HepG2 (cell line): Measurements from ENCODE around the gene ACAN. TPM values are rescaled to one million over a fixed set of nuclear protein-coding genes. Genes with fewer than 3 reads are reported as not detected.

ENCODE experiments used
- ATAC-seq: fragments of 200-7000 bp; cut with Tn5 transposase; 3 replicates; pipeline ENCODE4 v1.9.1; 2020; ENCODE audit warnings: mild to moderate bottlenecking, moderate library complexity
- BruUV-seq: library from RNA; stranded (reverse); fragments of 400-500 nt; replicated peaks from 2 replicates; lab custom pipeline; 2021; lab: Mats Ljungman, UMichigan
- CTCF ChIA-PET: fragments of 300-600 bp; formaldehyde crosslinking; extraction: SDS; loops from one replicate; lab custom pipeline; 2021; ENCODE audit warnings: low total read pairs, inconsistent platforms, low intra/inter-chr PET ratio; lab: Yijun Ruan, JAX
- POLR2A ChIA-PET: fragments of 350-600 bp; sonication (Branson Sonifier 250); formaldehyde crosslinking; loops from one replicate; lab custom pipeline; 2020; ENCODE audit warnings: antibody characterized with exemption, inconsistent platforms; lab: Yijun Ruan, JAX
- DNase-seq: peaks from one replicate; pipeline ENCODE4 v3.0.0-alpha.2; 2015; ENCODE audit warnings: low spot score
- FAIRE-seq: peaks from 3 replicates; lab custom pipeline; 2011; peaks lifted over from hg19 to GRCh38; lab: Jason Lieb, UNC
- H2AFZ ChIP-seq: one replicate; pipeline ENCODE4 v1.6.1; 2011; ENCODE audit warnings: low read length, inconsistent platforms
- H3K27ac ChIP-seq: fragments of 300-600 bp; 3 replicates; pipeline ENCODE4 v1.8.0; 2011; ENCODE audit warnings: mixed run types, mild to moderate bottlenecking, mixed read lengths, low read length, inconsistent platforms; ENCODE audit not compliant: insufficient read depth; ENCODE audit errors: extremely low read length
- H3K27me3 ChIP-seq, 2 experiments: fragments of 200-600 bp in 1 of 2; 2 replicates in 1 of 2; 3 replicates in 1 of 2; pipeline versions ENCODE4 v1.6.0 to v1.8.0; 2011; ENCODE audit warnings: low read length in 2 of 2, mild to moderate bottlenecking in 2 of 2, moderate library complexity in 2 of 2, inconsistent platforms in 1 of 2; ENCODE audit not compliant: insufficient read depth in 2 of 2, control insufficient read depth in 1 of 2
- H3K36me3 ChIP-seq, 2 experiments: fragments of 200-600 bp in 1 of 2; replicated peaks in 1 of 2; 2 replicates in 1 of 2; 3 replicates in 1 of 2; pipeline versions ENCODE4 v1.5.1 to v1.8.0; 2011; ENCODE audit warnings: low read length in 2 of 2, inconsistent platforms in 1 of 2; ENCODE audit not compliant: insufficient read depth in 2 of 2, control insufficient read depth in 1 of 2
- H3K4me1 ChIP-seq: 2 replicates; pipeline ENCODE4 v1.5.1; 2012; ENCODE audit warnings: low read length, inconsistent platforms; ENCODE audit not compliant: insufficient read depth
- H3K4me2 ChIP-seq: 2 replicates; pipeline ENCODE4 v1.6.0; 2011; ENCODE audit warnings: low read depth, low read length, inconsistent platforms
- H3K4me3 ChIP-seq, 3 experiments: fragments of 200-600 bp in 1 of 3; sonication (generic), shearing (Covaris generic) in 1 of 3; replicated peaks in 1 of 3; 2 replicates each; pipeline ENCODE4 v1.5.1; 2011 to 2016; ENCODE audit warnings: low read length in 3 of 3, inconsistent platforms in 2 of 3, low read depth in 2 of 3, mild to moderate bottlenecking in 2 of 3, control low read depth in 1 of 3, mixed read lengths in 1 of 3; ENCODE audit not compliant: insufficient read depth in 1 of 3
- H3K79me2 ChIP-seq: one replicate; pipeline ENCODE4 v1.6.1; 2011; ENCODE audit warnings: low read length, inconsistent platforms; ENCODE audit not compliant: insufficient read depth
- H3K9ac ChIP-seq: 2 replicates; pipeline ENCODE4 v1.6.0; 2011; ENCODE audit warnings: mild to moderate bottlenecking, low read depth, low read length, inconsistent platforms; ENCODE audit not compliant: insufficient read depth
- H3K9me3 ChIP-seq: 2 replicates; pipeline ENCODE4 v1.5.1; 2012; ENCODE audit warnings: mild to moderate bottlenecking, low read length
- H4K20me1 ChIP-seq: 2 replicates; pipeline ENCODE4 v1.6.0; 2011; ENCODE audit warnings: inconsistent platforms, mild to moderate bottlenecking, low read length, moderate library complexity; ENCODE audit not compliant: insufficient read depth
- CENPX ChIP-seq: sonication (generic); formaldehyde crosslinking; IDR thresholded peaks from 2 replicates; pipeline ENCODE4 v1.9.0; 2021; ENCODE audit warnings: mild to moderate bottlenecking, missing genetic modification reagents, moderate library complexity
- HCFC1 ChIP-seq: fragments of 150-350 bp; IDR thresholded peaks from 2 replicates; pipeline ENCODE4 v1.6.1; 2014; ENCODE audit warnings: low read depth, low read length
- PTBP1 ChIP-seq: fragments of 200-400 bp; formaldehyde crosslinking; IDR thresholded peaks from 2 replicates; pipeline ENCODE4 v1.6.1; 2018; ENCODE audit warnings: low read length, low read depth; ENCODE audit not compliant: poor library complexity, severe bottlenecking
- SMAD3 ChIP-seq: sonication (generic); formaldehyde crosslinking; IDR thresholded peaks from 2 replicates; pipeline ENCODE4 v1.4.0; 2020; ENCODE audit warnings: missing genetic modification reagents
- TCF7L2 ChIP-seq: IDR thresholded peaks from 2 replicates; pipeline ENCODE4 v1.6.1; 2011; ENCODE audit warnings: mild to moderate bottlenecking, low read depth, low read length, moderate library complexity
- ZMYM2 ChIP-seq: sonication (generic); formaldehyde crosslinking; IDR thresholded peaks from 2 replicates; pipeline ENCODE4 v1.8.0; 2022; ENCODE audit warnings: mild to moderate bottlenecking, missing genetic modification reagents
- ZNF367 ChIP-seq: sonication (generic); formaldehyde crosslinking; IDR thresholded peaks from 2 replicates; pipeline ENCODE4 v1.4.0; 2020; ENCODE audit warnings: missing genetic modification reagents, borderline replicate concordance
- ZNF629 ChIP-seq: sonication (generic); formaldehyde crosslinking; conservative IDR thresholded peaks from 2 replicates; pipeline ENCODE4 v1.5.0; 2020; ENCODE audit warnings: missing genetic modification reagents
- ZNF639 ChIP-seq: conservative IDR thresholded peaks from 2 replicates; pipeline ENCODE4 v1.6.1; 2018; ENCODE audit warnings: missing genetic modification reagents
- ZSCAN5A ChIP-seq: sonication (generic); formaldehyde crosslinking; IDR thresholded peaks from 2 replicates; pipeline ENCODE4 v1.8.0; 2022; ENCODE audit warnings: mild to moderate bottlenecking, missing genetic modification reagents, borderline replicate concordance
- WGBS: methylation state at CpG from one replicate; pipeline ENCODE4 v1.1.6; 2017; ENCODE audit warnings: low lambda C conversion rate; 5-methylcytosine and 5-hydroxymethylcytosine counted together
- in situ Hi-C: cut with HindIII; loops from 2 replicates; pipeline ENCODE4 v1.10.0; 2017; ENCODE audit warnings: low pct_unique_long_range_greater_than_20kb; ENCODE audit not compliant: extremely low pct_ligation_motif_present
- intact Hi-C: fragments of 100-400 bp; cut with micrococcal nuclease; formaldehyde crosslinking; loops from one replicate; pipeline ENCODE4 v1.10.0; 2022; ENCODE audit not compliant: unreplicated experiment
- polyA plus RNA-seq, 8 experiments: library from polyadenylated mRNA; depleted of rRNA in 3 of 8; stranded (reverse) in 7 of 8; unstranded in 1 of 8; fragments of >200 nt; fragmentation: Illumina TruSeq in 4 of 8; extraction: Trizol in 4 of 8; gene quantifications; 2 replicates each; pipeline versions ENCODE4 v1.2.1 to v1.2.3, GENCODE V29; 2011 to 2016; ENCODE audit warnings: low read depth in 4 of 8, missing spikeins in 1 of 8, mixed read lengths in 1 of 8; ENCODE audit not compliant: insufficient read depth in 1 of 8
- total RNA-seq, 5 experiments: library from RNA; depleted of rRNA; stranded (reverse); fragments of >200 nt; fragmentation: Illumina TruSeq; extraction: Trizol; gene quantifications; 2 replicates each; pipeline ENCODE4 v1.2.3, GENCODE V29; 2016; ENCODE audit warnings: low read depth in 1 of 5
- TF ChIP-seq, protein P1 (sequence below): sonication (generic); formaldehyde crosslinking; IDR thresholded peaks from 2 replicates; pipeline ENCODE4 v1.4.0; 2020; ENCODE audit warnings: missing genetic modification reagents, borderline replicate concordance
- TF ChIP-seq, protein P2 (sequence below): sonication (generic); formaldehyde crosslinking; IDR thresholded peaks from 2 replicates; pipeline ENCODE4 v1.4.0; 2020; ENCODE audit warnings: low read depth, mild to moderate bottlenecking, missing genetic modification reagents
- TF ChIP-seq, protein P3 (sequence below), 2 experiments: sonication (generic) in 1 of 2; formaldehyde crosslinking in 1 of 2; IDR thresholded peaks; 2 replicates each; pipeline versions ENCODE4 v1.4.0 to v1.6.1; 2016 to 2020; ENCODE audit warnings: borderline replicate concordance in 1 of 2, low read depth in 1 of 2, mild to moderate bottlenecking in 1 of 2, missing genetic modification reagents in 1 of 2

ACAN gene
- total and polyA plus RNA-seq, 2 of the 13 experiments (the other 11 are each of a cell fraction or from before 2014, with no cell fraction given): not detected

DNA sequence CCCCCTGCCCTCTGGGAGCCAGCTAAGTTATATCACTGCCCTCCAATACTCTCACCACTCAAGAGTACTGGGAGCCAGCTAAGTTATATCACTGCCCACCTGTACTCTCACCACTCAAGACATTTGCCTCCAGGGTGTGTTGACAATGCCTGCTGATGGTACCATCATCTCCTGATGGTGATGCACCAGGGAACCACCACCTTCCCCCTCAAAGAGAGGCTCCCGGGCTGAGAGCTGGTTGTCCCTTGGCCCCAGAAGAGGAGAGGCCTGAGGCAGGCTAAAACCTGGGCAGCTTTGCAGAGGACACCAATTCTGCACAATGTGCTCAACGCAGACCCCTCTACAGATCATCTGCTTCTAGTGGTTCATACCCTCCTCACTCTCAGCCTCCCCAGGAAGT lies 99.6 kb downstream of the ACAN start:
- Histone ChIP-seq H3K4me3 (no peak overlapping the region), H3K79me2 (no peaks in the 10 kb centered on the region), H2AFZ (no peak overlapping the region), H3K27ac (no peak overlapping the region), H3K36me3 (no peaks in the 10 kb centered on the region), H4K20me1 (0 out of 2 replicates have a peak, but pooled peaks cover 3% of the 10 kb centered on the region), H3K9ac (no peak overlapping the region), H3K9me3 (no peaks in the 10 kb centered on the region), H3K4me1 (peaks cover 10% of the 10 kb centered on the region), H3K27me3 (no peaks in the 10 kb centered on the region), H3K4me2 (no peak overlapping the region)
- intact Hi-C loops (no loop called here), in situ Hi-C loops (loop anchor here (5.0 to 10.0 kb wide), 2 partner anchors 99 to 272 kb away; no protein-coding TSS in a partner anchor)
- ChIA-PET CTCF (no interaction called here), POLR2A (no interaction called here)
- no CpG with 5 or more reads among the region's 2 CpGs for WGBS
- ATAC-seq: no peak
- no TSS peak for BruUV-seq
- DNase-seq: no peak
- no peak for FAIRE-seq
- TF ChIP-seq, protein P1, sequence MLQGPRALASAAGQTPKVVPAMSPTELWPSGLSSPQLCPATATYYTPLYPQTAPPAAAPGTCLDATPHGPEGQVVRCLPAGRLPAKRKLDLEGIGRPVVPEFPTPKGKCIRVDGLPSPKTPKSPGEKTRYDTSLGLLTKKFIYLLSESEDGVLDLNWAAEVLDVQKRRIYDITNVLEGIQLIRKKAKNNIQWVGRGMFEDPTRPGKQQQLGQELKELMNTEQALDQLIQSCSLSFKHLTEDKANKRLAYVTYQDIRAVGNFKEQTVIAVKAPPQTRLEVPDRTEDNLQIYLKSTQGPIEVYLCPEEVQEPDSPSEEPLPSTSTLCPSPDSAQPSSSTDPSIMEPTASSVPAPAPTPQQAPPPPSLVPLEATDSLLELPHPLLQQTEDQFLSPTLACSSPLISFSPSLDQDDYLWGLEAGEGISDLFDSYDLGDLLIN (CRISPR knock-in tag): no peak
- no peak for TF ChIP-seq ZSCAN5A (CRISPR knock-in tag)
- TF ChIP-seq TCF7L2: no peak
- TF ChIP-seq ZMYM2: no peak
- no peak for TF ChIP-seq SMAD3 (CRISPR knock-in tag)
- TF ChIP-seq, protein P2, sequence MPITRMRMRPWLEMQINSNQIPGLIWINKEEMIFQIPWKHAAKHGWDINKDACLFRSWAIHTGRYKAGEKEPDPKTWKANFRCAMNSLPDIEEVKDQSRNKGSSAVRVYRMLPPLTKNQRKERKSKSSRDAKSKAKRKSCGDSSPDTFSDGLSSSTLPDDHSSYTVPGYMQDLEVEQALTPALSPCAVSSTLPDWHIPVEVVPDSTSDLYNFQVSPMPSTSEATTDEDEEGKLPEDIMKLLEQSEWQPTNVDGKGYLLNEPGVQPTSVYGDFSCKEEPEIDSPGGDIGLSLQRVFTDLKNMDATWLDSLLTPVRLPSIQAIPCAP (CRISPR knock-in tag): no peak
- no peak for TF ChIP-seq ZNF367 (CRISPR knock-in tag)
- TF ChIP-seq, protein P3, sequence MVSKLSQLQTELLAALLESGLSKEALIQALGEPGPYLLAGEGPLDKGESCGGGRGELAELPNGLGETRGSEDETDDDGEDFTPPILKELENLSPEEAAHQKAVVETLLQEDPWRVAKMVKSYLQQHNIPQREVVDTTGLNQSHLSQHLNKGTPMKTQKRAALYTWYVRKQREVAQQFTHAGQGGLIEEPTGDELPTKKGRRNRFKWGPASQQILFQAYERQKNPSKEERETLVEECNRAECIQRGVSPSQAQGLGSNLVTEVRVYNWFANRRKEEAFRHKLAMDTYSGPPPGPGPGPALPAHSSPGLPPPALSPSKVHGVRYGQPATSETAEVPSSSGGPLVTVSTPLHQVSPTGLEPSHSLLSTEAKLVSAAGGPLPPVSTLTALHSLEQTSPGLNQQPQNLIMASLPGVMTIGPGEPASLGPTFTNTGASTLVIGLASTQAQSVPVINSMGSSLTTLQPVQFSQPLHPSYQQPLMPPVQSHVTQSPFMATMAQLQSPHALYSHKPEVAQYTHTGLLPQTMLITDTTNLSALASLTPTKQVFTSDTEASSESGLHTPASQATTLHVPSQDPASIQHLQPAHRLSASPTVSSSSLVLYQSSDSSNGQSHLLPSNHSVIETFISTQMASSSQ (IDR thresholded peaks at IDR 0.05; ENCODE audit: low read depth): no peak
- TF ChIP-seq, protein P3 (CRISPR knock-in tag; IDR thresholded peaks at IDR 0.05; ENCODE audit: borderline replicate concordance): no peak
- TF ChIP-seq ZNF629 (CRISPR knock-in tag): no peak
- no peak for TF ChIP-seq HCFC1
- TF ChIP-seq ZNF639 (CRISPR knock-in tag): no peak
- no peak for TF ChIP-seq CENPX (CRISPR knock-in tag)
- TF ChIP-seq PTBP1: no peak
